Esophagus squamous epithelium (tissue), 5 donors: ENCODE results near the gene OPHN1. TPM values are rescaled to one million over a fixed set of nuclear protein-coding genes. Genes with fewer than 3 reads are reported as not detected.
"Not testable (repeated sequence)": the region's sequence is repeated elsewhere in the genome, so short reads cannot be mapped to it uniquely, and the experiment has no call there.

Experiments
- DNase-seq: peaks from one replicate; lab custom pipeline; 2025; lab: John Stamatoyannopoulos, UW
- H3K27ac ChIP-seq, 4 donors: fragments of 200-600 bp; sonication (generic); one replicate each; pipeline ENCODE4 v1.5.1; 2016 to 2019; ENCODE audit warnings: mild to moderate bottlenecking in 1 of 4
- H3K27me3 ChIP-seq, 4 donors: fragments of 200-600 bp; sonication (generic); 1 replicate in 3 of 4; 2 replicates in 1 of 4; pipeline versions ENCODE4 v1.5.1 to v1.6.0; 2017 to 2021; ENCODE audit warnings: antibody characterized with exemption in 1 of 4
- H3K36me3 ChIP-seq, 3 donors: fragments of 200-600 bp; sonication (generic); one replicate each; pipeline ENCODE4 v1.5.1; 2016 to 2019
- H3K4me1 ChIP-seq, 3 donors: fragments of 200-600 bp; sonication (generic); one replicate each; pipeline ENCODE4 v1.5.1; 2017 to 2019
- H3K4me3 ChIP-seq, 4 donors: fragments of 200-600 bp; sonication (generic); 1 replicate in 3 of 4; 2 replicates in 1 of 4; pipeline ENCODE4 v1.5.1; 2016 to 2019; ENCODE audit warnings: mild to moderate bottlenecking in 2 of 4, moderate library complexity in 1 of 4
- H3K9me3 ChIP-seq, 3 donors: fragments of 200-600 bp; sonication (generic); one replicate each; pipeline ENCODE4 v1.5.1; 2016 to 2019
- POLR2A ChIP-seq, 4 donors: fragments of 450-650 bp; IDR thresholded peaks; one replicate each; pipeline ENCODE4 v1.6.1; 2017; ENCODE audit warnings: antibody characterized with exemption in 4 of 4, mild to moderate bottlenecking in 4 of 4, moderate library complexity in 3 of 4
- WGBS, 2 donors: methylation state at CpG; one replicate each; pipeline ENCODE4 v1.1.5; 2018; 5-methylcytosine and 5-hydroxymethylcytosine counted together
- intact Hi-C: fragments of 100-400 bp; cut with DNase I; formaldehyde crosslinking; loops from one replicate; pipeline ENCODE4 v1.15.0; 2022
- total RNA-seq, 4 donors: library from RNA; depleted of rRNA; stranded (reverse); fragments of >200 nt; gene quantifications; one replicate each; pipeline ENCODE4 v1.1.0, GENCODE V29; 2016
- TF ChIP-seq, protein P1 (sequence below), 6 experiments: fragments of 450-650 bp in 4 of 6; fragments of 200-600 bp in 2 of 6; sonication (generic) in 2 of 6; IDR thresholded peaks; one replicate each; pipeline ENCODE4 v1.5.1; 2016 to 2019; ENCODE audit warnings: antibody characterized with exemption in 6 of 6, mild to moderate bottlenecking in 4 of 6, moderate library complexity in 4 of 6
- donor health status: DM: yes; HTN: yes; CAD: no.

The OPHN1 gene
- total RNA-seq, 4 donors from 2014 or later = 2.6 to 6.5 (median 4.4) TPM

DNA sequence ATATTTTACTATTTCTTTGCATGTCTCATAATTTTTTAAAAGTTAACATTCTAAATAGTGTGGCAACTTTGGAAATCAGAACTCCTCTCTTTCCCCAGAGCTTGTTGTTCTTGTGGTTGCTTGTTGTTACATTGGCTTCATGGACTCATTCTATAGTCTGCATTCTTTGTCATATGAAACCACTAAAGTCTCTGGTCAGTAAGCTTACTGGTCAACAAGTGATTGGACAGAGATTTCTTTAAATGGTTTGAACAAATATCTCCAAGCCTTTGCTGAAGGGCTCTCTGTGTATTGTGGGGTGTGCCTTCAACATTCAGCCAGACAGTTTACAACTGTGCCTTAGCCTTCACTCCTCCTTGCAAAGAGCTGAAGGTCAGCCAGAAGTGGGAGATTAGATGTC is 147.2 kb downstream of the OPHN1 start:
- Histone ChIP-seq H3K36me3 (no peaks in the 10 kb centered on the region), H3K4me1 (no peaks in the 10 kb centered on the region), H3K27me3 (no peaks in the 10 kb centered on the region), H3K4me3 (no peak overlapping the region), H3K9me3 (no peaks in the 10 kb centered on the region), H3K27ac (no peak overlapping the region)
- intact Hi-C loops = no loop called here
- DNase-seq = no peak
- TF ChIP-seq POLR2A (IDR thresholded peaks at IDR 0.05) = no peak
- TF ChIP-seq, protein P1, sequence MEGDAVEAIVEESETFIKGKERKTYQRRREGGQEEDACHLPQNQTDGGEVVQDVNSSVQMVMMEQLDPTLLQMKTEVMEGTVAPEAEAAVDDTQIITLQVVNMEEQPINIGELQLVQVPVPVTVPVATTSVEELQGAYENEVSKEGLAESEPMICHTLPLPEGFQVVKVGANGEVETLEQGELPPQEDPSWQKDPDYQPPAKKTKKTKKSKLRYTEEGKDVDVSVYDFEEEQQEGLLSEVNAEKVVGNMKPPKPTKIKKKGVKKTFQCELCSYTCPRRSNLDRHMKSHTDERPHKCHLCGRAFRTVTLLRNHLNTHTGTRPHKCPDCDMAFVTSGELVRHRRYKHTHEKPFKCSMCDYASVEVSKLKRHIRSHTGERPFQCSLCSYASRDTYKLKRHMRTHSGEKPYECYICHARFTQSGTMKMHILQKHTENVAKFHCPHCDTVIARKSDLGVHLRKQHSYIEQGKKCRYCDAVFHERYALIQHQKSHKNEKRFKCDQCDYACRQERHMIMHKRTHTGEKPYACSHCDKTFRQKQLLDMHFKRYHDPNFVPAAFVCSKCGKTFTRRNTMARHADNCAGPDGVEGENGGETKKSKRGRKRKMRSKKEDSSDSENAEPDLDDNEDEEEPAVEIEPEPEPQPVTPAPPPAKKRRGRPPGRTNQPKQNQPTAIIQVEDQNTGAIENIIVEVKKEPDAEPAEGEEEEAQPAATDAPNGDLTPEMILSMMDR (IDR thresholded peaks at IDR 0.05) = no peak

DNA sequence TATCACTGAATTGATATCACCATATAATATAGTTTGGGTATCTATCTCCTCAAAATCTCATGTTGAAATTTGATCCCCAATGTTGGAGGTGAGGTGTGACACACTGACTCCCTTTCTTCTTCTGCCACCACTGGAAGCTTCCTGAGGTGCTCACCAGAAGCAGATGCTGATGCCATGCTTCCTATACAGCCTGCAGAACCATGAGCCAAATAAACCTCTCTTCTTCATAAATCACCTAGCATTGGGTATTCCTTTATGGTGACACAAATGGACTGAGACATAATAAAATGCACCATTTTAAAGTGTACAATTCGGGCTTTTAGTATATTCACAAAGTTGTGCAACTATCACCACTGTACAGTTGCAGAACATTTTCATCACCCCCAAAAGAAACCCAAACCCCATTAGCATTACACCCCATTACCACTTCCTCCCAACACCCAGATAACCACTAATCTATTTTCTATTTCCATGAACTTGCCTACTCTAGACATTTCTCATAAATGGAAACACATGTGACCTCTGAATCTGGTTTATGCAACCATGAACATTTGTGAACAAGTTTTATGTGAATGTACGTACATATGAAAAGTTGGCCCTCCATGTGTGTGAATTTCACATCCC is 148.9 kb downstream of the OPHN1 start:
- H3K9me3 ChIP-seq = no peaks in the 10 kb centered on the region
- no peak for DNase-seq
- no peak overlapping the region for H3K27ac ChIP-seq
- 57 to 93% methylated on average over 2 of the region's 2 CpGs for WGBS, 2 donors
- TF ChIP-seq POLR2A (IDR thresholded peaks at IDR 0.05) = no peak
- TF ChIP-seq, protein P1 (IDR thresholded peaks at IDR 0.05) = no peak
- no peak overlapping the region for H3K4me3 ChIP-seq
- H3K4me1 ChIP-seq = no peaks in the 10 kb centered on the region
- H3K27me3 ChIP-seq = no peaks in the 10 kb centered on the region
- intact Hi-C loops = no loop called here
- no peaks in the 10 kb centered on the region for H3K36me3 ChIP-seq

DNA sequence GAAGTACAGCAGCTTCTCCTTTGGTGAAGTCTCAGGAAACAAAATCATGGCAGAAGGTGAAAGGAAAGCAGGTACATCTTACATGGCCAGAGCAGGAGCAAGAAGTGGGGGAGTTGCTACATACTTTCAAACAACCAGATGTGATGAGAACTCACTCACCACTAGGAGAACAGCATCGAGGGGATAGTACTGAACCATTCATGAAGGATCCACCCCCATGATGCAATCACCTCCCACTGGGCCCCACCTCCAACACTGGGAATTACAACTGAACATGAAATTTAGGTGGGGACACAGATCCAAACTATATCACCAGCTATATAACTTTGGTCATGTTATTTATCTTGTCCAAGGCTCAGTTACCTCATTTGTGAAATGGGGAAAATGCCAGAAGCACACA is 159.4 kb downstream of the OPHN1 start:
- intact Hi-C loops = no loop called here
- H3K27ac ChIP-seq = no peak overlapping the region
- no peaks in the 10 kb centered on the region for H3K9me3 ChIP-seq
- H3K36me3 ChIP-seq = no peaks in the 10 kb centered on the region
- H3K4me3 ChIP-seq = no peak overlapping the region
- WGBS, 2 donors = 25% methylated on average over 1 of the region's 1 CpG; no CpG with 5 or more reads in 1 of the 2 donors
- TF ChIP-seq POLR2A (IDR thresholded peaks at IDR 0.05) = no peak
- TF ChIP-seq, protein P1 (IDR thresholded peaks at IDR 0.05) = no peak
- no peaks in the 10 kb centered on the region for H3K4me1 ChIP-seq
- H3K27me3 ChIP-seq = no peaks in the 10 kb centered on the region
- no peak for DNase-seq

DNA sequence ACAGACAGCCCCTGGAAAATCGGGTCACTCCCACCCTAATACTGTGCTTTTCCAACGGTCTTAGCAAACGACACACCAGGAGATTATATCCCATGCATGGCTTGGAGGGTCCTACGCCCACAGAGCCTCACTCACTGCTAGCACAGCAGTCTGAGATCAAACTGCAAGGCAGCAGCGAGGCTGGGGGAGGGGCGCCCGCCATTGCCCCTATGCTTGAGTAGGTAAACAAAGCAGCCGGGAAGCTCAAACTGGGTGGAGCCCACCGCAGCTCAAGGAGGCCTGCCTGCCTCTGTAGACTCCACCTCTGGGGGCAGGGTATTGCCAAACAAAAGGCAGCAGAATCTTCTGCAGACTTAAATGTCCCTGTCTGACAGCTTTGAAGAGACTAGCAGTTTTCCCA is 168.5 kb downstream of the OPHN1 start:
- intact Hi-C loops, H3K4me1 ChIP-seq, H3K27ac ChIP-seq, H3K4me3 ChIP-seq, DNase-seq, H3K9me3 ChIP-seq, H3K36me3 ChIP-seq, H3K27me3 ChIP-seq: not testable (repeated sequence)
- WGBS, 2 donors = 77 to 80% methylated on average over 1 to 6 of the region's 9 CpGs

GRCh38 chrX:68261060-68261672 is 172.1 kb downstream of the OPHN1 start:
- H3K36me3 ChIP-seq = no peaks in the 10 kb centered on the region
- no peak for TF ChIP-seq POLR2A (IDR thresholded peaks at IDR 0.05)
- TF ChIP-seq, protein P1 (IDR thresholded peaks at IDR 0.05) = no peak
- no peak for DNase-seq
- no peak overlapping the region for H3K4me3 ChIP-seq
- intact Hi-C loops = no loop called here
- H3K27ac ChIP-seq = no peak overlapping the region
- WGBS, 2 donors = 76 to 92% methylated on average over 4 of the region's 4 CpGs
- no peaks in the 10 kb centered on the region for H3K9me3 ChIP-seq
- no peaks in the 10 kb centered on the region for H3K27me3 ChIP-seq
- no peaks in the 10 kb centered on the region for H3K4me1 ChIP-seq
